ENCODE measurements around the gene TBC1D23. TPM values are rescaled to one million over a fixed set of nuclear protein-coding genes. Genes with fewer than 3 reads are reported as not detected.

TBC1D23 gene
- total RNA-seq = 21.9 and 29.9 TPM in 2 replicates

DNA sequence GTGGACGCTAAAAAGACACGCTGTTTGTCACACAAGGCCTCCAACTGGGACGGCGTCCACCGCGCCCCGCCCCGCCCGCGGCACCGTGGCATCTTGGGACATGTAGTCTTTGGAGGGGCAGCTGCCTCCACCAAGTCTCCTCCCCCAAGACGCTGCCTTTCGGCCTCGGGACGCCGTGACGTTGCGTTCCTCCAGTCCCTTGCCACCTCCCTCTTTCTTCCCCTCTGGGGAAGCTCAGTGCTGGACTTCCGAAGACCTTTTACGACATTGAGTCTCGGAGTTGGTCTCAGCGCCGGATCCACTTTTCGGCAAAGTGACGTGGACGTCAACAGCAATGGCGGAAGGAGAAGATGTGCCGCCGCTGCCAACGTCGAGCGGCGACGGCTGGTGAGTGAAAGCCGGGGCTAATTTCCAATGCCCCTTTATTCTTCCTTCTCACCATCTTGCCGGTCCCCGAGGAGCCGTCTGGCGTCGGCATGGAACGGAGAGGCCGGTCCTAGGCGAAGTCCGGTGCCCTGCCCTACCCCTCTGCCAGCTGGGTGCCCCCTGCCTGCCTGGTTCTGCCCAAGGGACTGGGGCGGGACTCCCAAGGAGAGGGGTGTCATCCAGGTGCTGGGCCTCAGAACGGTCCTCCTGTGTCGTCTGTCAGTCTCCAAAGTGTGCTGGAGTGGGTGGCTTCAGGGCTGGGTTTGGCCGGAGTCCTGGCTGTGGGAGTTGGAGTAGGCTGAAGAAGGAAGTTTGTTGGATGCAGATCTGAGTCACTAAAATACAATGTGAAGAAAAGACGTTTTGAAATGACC is at the start of gene TBC1D23:
TSS of gene TBC1D23 (plus strand) at position 308 of the 800 bp plus-strand sequence. CDS start at position 335, 27 bp downstream.

GRCh38 chr3:100334488-100335351 is 73.9 kb downstream of the TBC1D23 start, which contains the start of gene NIT2:
NIT2 (plus strand) TSS chr3:100334757; CDS start chr3:100334792, 35 bp downstream.

Other genes starting within 250 kb of the TBC1D23 start
- 4.4 and 8.0 TPM in 2 replicates for gene FILIP1L, start 146.5 kb upstream of the TBC1D23 start, total RNA-seq
- 41.6 and 49.3 TPM in 2 replicates for gene NIT2, start 73.8 kb downstream of the TBC1D23 start, total RNA-seq
- gene TOMM70, start 140.1 kb downstream of the TBC1D23 start, total RNA-seq = 37.6 and 47.9 TPM in 2 replicates
- gene LNP1, start 140.5 kb downstream of the TBC1D23 start, total RNA-seq = 0.70 and 3.0 TPM in 2 replicates
- gene TMEM45A, start 231.6 kb downstream of the TBC1D23 start, total RNA-seq = 4.4 and 8.4 TPM in 2 replicates

All from hair follicular keratinocyte (primary cell).